ENCODE measurements around the gene CALHM2.

Gene CALHM2

DNA sequence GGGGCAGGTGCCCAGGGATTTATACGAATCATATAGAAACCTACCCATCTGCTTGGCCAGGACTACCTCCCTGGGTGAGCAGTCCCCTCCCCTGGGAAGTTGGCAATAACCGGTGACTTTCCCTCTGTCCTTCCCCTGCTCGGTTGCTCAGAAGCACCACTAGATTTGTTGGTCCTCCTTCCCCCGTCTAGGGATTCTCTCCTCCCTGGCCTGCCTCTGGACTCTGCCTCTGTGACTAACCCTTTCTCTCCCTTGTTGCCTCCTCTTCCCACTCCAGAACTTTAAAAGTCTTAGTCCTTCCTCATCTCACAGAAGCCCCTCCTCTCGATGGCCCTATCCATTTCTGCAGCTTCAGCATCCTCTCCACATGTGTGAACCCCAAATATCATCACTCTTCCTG lies 17.0 kb upstream of the CALHM2 start:
- TF ChIP-seq, protein P1, sequence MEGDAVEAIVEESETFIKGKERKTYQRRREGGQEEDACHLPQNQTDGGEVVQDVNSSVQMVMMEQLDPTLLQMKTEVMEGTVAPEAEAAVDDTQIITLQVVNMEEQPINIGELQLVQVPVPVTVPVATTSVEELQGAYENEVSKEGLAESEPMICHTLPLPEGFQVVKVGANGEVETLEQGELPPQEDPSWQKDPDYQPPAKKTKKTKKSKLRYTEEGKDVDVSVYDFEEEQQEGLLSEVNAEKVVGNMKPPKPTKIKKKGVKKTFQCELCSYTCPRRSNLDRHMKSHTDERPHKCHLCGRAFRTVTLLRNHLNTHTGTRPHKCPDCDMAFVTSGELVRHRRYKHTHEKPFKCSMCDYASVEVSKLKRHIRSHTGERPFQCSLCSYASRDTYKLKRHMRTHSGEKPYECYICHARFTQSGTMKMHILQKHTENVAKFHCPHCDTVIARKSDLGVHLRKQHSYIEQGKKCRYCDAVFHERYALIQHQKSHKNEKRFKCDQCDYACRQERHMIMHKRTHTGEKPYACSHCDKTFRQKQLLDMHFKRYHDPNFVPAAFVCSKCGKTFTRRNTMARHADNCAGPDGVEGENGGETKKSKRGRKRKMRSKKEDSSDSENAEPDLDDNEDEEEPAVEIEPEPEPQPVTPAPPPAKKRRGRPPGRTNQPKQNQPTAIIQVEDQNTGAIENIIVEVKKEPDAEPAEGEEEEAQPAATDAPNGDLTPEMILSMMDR (IDR thresholded peaks at IDR 0.05; ENCODE audit: borderline replicate concordance, control extremely low read depth, extremely low read depth, insufficient read depth, missing control alignments) = no peak

DNA sequence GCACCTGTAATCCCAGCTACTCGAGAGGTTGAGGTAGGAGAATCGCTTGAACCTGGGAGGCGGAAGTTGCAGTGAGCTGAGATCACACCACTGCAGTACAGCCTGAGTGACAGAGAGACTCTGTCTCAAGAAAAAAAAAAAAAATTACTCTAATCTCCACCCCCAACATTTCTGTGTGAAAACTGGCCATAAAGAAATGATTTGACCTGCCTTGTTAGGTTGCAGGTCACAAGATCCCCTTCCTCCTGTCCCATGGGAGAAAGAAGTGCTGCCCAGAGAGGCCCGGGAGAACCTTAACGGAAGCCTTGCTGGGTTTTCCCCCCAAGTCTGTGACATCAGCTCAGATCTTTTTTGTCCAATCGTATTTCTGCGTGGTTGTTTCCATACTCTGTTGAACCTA lies 15.2 kb upstream of the CALHM2 start:
- in situ Hi-C loops (cut with MboI; ENCODE audit: low sequenced_read_pairs, unreplicated experiment) = no loop called here
- TF ChIP-seq, protein P1 (IDR thresholded peaks at IDR 0.05; ENCODE audit: borderline replicate concordance, control extremely low read depth, extremely low read depth, insufficient read depth, missing control alignments) = no peak
- DNase-seq (ENCODE audit: low spot score) = peak; percentile 69

More for the DNA sequence above, 17.0 kb upstream of the CALHM2 start:
- DNase-seq (ENCODE audit: low spot score) = no peak
- in situ Hi-C loops (cut with MboI; ENCODE audit: low sequenced_read_pairs, unreplicated experiment) = no loop called here

DNA sequence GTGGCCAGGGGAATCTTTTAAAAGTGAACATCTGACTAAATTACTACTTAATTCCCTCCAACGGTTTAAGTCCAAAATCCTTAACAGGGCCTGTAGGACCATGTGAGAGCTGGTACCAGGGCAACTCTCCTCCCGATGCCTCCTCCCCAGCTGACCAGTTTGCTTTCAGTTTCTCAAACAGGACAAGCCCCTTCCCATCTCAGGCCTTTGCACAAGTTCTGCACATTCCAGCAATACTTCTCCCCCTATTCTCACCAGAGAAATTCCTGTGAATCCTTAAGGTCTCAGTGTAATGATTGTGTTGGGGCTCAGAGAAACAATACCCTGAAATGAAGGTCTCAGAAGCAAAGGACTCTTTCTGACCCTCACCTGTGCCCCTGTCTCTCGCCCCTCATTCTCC lies 14.6 kb upstream of the CALHM2 start:
- no peak for DNase-seq (ENCODE audit: low spot score)
- TF ChIP-seq, protein P1 (IDR thresholded peaks at IDR 0.05; ENCODE audit: borderline replicate concordance, control extremely low read depth, extremely low read depth, insufficient read depth, missing control alignments) = no peak
- in situ Hi-C loops (cut with MboI; ENCODE audit: low sequenced_read_pairs, unreplicated experiment) = no loop called here

DNA sequence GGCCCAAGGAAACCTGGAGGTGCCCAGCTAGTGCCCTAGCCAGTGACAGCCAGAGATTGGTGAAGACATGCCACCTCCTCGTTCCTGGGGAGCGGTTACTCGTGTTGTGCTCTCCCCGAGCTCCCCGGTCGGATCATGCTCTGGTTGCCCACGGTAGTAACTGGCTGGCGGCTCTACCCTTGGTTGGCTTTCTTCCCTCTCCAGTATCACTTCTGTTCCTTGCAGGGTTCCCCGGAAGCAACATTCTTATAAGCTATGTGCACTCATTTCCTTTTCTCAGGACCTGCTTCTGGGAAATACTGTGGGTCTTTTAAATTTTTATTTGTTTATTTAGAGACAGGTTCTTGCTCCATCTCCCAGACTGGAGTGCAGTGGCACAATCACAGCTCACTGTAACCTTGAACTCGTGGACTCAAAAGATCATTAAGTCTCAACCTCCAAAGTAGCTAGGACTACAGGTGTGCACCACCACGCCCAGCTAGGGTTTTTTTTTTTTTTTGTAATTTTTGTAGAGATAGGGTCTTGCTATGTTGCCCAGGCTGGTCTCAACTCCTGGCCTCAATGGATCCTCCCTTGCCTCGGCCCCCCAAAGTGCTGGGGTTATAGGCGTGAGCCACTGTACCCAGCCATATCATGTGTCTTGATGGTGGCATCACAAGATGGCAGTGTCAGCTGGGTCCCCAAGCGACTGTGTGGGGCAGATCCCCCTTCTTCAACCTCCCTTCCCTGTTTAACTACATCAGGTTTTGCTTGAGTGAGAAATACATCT lies 13.4 kb upstream of the CALHM2 start:
- DNase-seq (ENCODE audit: low spot score) = no peak
- TF ChIP-seq, protein P1 (IDR thresholded peaks at IDR 0.05; ENCODE audit: borderline replicate concordance, control extremely low read depth, extremely low read depth, insufficient read depth, missing control alignments) = no peak
- in situ Hi-C loops (cut with MboI; ENCODE audit: low sequenced_read_pairs, unreplicated experiment) = no loop called here

DNA sequence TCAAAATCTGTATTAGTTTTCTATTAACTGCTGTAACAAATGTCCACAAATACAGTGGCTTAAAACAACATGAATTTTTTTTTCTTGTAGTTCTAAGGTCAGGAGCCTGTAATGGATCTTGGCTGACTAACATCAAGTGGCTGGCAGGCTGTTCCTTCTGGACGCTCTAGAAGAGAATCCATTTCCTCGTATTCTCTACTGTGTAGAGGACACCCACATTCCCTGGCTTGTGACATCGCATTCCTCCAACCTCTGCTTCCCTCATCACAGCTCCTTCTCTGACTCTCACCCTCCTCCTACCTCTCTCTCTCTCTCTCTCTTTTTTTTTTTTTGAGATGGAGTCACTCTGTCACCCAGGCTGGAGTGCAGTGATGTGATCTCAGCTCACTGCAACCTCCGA lies 11.3 kb upstream of the CALHM2 start:
- TF ChIP-seq, protein P1 (IDR thresholded peaks at IDR 0.05; ENCODE audit: borderline replicate concordance, control extremely low read depth, extremely low read depth, insufficient read depth, missing control alignments) = no peak
- in situ Hi-C loops (cut with MboI; ENCODE audit: low sequenced_read_pairs, unreplicated experiment) = no loop called here
- no peak for DNase-seq (ENCODE audit: low spot score)

DNA sequence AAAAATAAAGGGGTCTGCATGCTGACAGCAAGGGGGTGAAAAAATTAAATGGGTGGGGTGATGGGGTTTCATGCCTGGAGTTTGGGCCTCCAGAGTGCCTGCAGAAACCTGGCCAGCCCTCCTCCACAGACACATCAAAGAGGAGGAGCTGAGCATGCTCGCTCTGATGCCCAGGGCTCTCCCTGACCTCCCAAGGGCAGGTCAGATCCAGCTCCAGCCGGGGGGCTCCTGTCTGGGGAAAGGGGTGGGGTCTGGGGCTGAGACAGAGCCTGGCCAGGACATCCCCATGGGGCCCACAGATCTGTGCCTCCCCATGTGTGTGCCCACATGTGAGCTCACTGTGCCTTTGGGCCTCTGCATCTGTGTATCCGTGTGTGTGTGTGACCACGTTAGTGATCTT lies 7.4 kb upstream of the CALHM2 start:
- TF ChIP-seq, protein P1 (IDR thresholded peaks at IDR 0.05; ENCODE audit: borderline replicate concordance, control extremely low read depth, extremely low read depth, insufficient read depth, missing control alignments) = no peak
- DNase-seq (ENCODE audit: low spot score) = no peak
- in situ Hi-C loops (cut with MboI; ENCODE audit: low sequenced_read_pairs, unreplicated experiment) = no loop called here

Data from GM13976 (cell line).